HG03108 (cell line): ENCODE results near the gene CAPZB.

Experiments
- ATAC-seq: cut with Tn5 transposase; IDR thresholded peaks from one replicate; pipeline ENCODE4 v1.9.1; 2021; ENCODE audit warnings: moderate library complexity; ENCODE audit not compliant: unreplicated experiment

Gene CAPZB

GRCh38 chr1:19371226-19372135 is 113.9 kb downstream of the CAPZB start:
- ATAC-seq: no peak

- ATAC-seq: no peak
Observed at GRCh38 chr1:19370453-19371170, 114.7 kb downstream of the CAPZB start.

GRCh38 chr1:19369396-19370090 is 115.8 kb downstream of the CAPZB start:
- no peak for ATAC-seq

- ATAC-seq: no peak
Observed at GRCh38 chr1:19368964-19369363, 116.4 kb downstream of the CAPZB start.

- ATAC-seq: no peak
Observed at GRCh38 chr1:19368050-19368449, 117.3 kb downstream of the CAPZB start.

GRCh38 chr1:19367584-19368041 is 117.7 kb downstream of the CAPZB start:
- no peak for ATAC-seq

GRCh38 chr1:19366599-19367536 is 118.5 kb downstream of the CAPZB start:
- ATAC-seq: no peak

- ATAC-seq: no peak
Observed at GRCh38 chr1:19365721-19366120, 119.6 kb downstream of the CAPZB start.

GRCh38 chr1:19363536-19364152 is 121.7 kb downstream of the CAPZB start:
- no peak for ATAC-seq

GRCh38 chr1:19361611-19362147 is 123.7 kb downstream of the CAPZB start:
- no peak for ATAC-seq

GRCh38 chr1:19360843-19361610 is 124.3 kb downstream of the CAPZB start:
- no peak for ATAC-seq

GRCh38 chr1:19360432-19360831 is 124.9 kb downstream of the CAPZB start:
- no peak for ATAC-seq

GRCh38 chr1:19360016-19360415 is 125.3 kb downstream of the CAPZB start:
- no peak for ATAC-seq

GRCh38 chr1:19359357-19359756 is 126.0 kb downstream of the CAPZB start:
- no peak for ATAC-seq

- no peak for ATAC-seq
Observed at GRCh38 chr1:19358710-19359109, 126.6 kb downstream of the CAPZB start.

- no peak for ATAC-seq
Observed at GRCh38 chr1:19357299-19357986, 127.9 kb downstream of the CAPZB start.

- ATAC-seq: no peak
Observed at GRCh38 chr1:19356266-19356665, 129.1 kb downstream of the CAPZB start.

GRCh38 chr1:19354531-19354981 is 130.8 kb downstream of the CAPZB start:
- no peak for ATAC-seq
